H9 (cell line): ENCODE data around the gene ELOVL6. TPM values are rescaled to one million over a fixed set of nuclear protein-coding genes. Genes with fewer than 3 reads are reported as not detected.
A peak's percentile ranks its signal among the peaks of the same experiment; 100 is the strongest.

Source experiments
- DNase-seq: peaks from one replicate; pipeline ENCODE4 v3.0.0-alpha.2; 2017
- H2AFZ ChIP-seq: one replicate; pipeline ENCODE4 v1.6.1; 2013; ENCODE audit warnings: mild to moderate bottlenecking, low read length, control low read depth, moderate library complexity
- H2AK5ac ChIP-seq: 2 replicates; pipeline ENCODE4 v1.6.1; 2013; ENCODE audit warnings: low read length, control low read depth, mixed read lengths; ENCODE audit not compliant: insufficient read length
- H2BK120ac ChIP-seq: one replicate; pipeline ENCODE4 v1.6.1; 2013; ENCODE audit warnings: low read depth, mild to moderate bottlenecking, low read length, control low read depth, inconsistent platforms; ENCODE audit not compliant: poor library complexity, severe bottlenecking
- H2BK12ac ChIP-seq: 2 replicates; pipeline ENCODE4 v1.6.1; 2013; ENCODE audit warnings: low read length, control low read depth, mixed read lengths, low read depth; ENCODE audit not compliant: insufficient read length
- H2BK15ac ChIP-seq: 2 replicates; pipeline ENCODE4 v1.6.1; 2013; ENCODE audit warnings: low read depth, low read length, control low read depth
- H2BK20ac ChIP-seq: one replicate; pipeline ENCODE4 v1.6.1; 2013; ENCODE audit warnings: low read depth, mild to moderate bottlenecking, low read length, control low read depth, inconsistent platforms; ENCODE audit not compliant: poor library complexity, severe bottlenecking
- H2BK5ac ChIP-seq: 2 replicates; pipeline ENCODE4 v1.6.1; 2013; ENCODE audit warnings: low read length, control low read depth, mixed read lengths; ENCODE audit not compliant: insufficient read length
- H3K14ac ChIP-seq: 2 replicates; pipeline ENCODE4 v1.6.1; 2013; ENCODE audit warnings: low read length, control low read depth; ENCODE audit not compliant: insufficient read depth
- H3K18ac ChIP-seq: 2 replicates; pipeline ENCODE4 v1.6.1; 2013; ENCODE audit warnings: low read depth, mild to moderate bottlenecking, mixed read lengths, low read length, control low read depth; ENCODE audit not compliant: insufficient read length
- H3K23ac ChIP-seq: 2 replicates; pipeline ENCODE4 v1.6.1; 2013; ENCODE audit warnings: low read length, control low read depth, mixed read lengths, low read depth; ENCODE audit not compliant: insufficient read length
- H3K23me2 ChIP-seq: 2 replicates; pipeline ENCODE4 v1.6.1; 2013; ENCODE audit warnings: low read depth, mild to moderate bottlenecking, mixed read lengths, low read length, control low read depth; ENCODE audit not compliant: insufficient read length, poor library complexity, severe bottlenecking
- H3K27ac ChIP-seq: 2 replicates; pipeline ENCODE4 v1.5.1; 2013; ENCODE audit warnings: low read length, control low read depth, mixed read lengths, low read depth; ENCODE audit not compliant: insufficient read length
- H3K27me3 ChIP-seq: 2 replicates; pipeline ENCODE4 v1.6.1; 2013; ENCODE audit warnings: low read length, control low read depth, inconsistent platforms; ENCODE audit not compliant: insufficient read depth
- H3K4ac ChIP-seq: 2 replicates; pipeline ENCODE4 v1.6.1; 2013; ENCODE audit warnings: low read depth, mild to moderate bottlenecking, control low read depth, inconsistent platforms, low read length, moderate library complexity
- H3K4me1 ChIP-seq: 2 replicates; pipeline ENCODE4 v1.6.1; 2013; ENCODE audit warnings: low read length, control low read depth, inconsistent platforms; ENCODE audit not compliant: insufficient read depth
- H3K4me2 ChIP-seq: 2 replicates; pipeline ENCODE4 v1.6.1; 2013; ENCODE audit warnings: low read length, control low read depth, mixed read lengths; ENCODE audit not compliant: insufficient read length, insufficient read depth
- H3K56ac ChIP-seq: 2 replicates; pipeline ENCODE4 v1.6.1; 2013; ENCODE audit warnings: low read depth, mild to moderate bottlenecking, mixed read lengths, low read length, control low read depth; ENCODE audit not compliant: insufficient read length
- H3K79me1 ChIP-seq: 2 replicates; pipeline ENCODE4 v1.6.1; 2013; ENCODE audit warnings: low read depth, mild to moderate bottlenecking, moderate library complexity, low read length, control low read depth, inconsistent platforms; ENCODE audit not compliant: insufficient read depth, poor library complexity, severe bottlenecking
- H3K79me2 ChIP-seq: 2 replicates; pipeline ENCODE4 v1.6.1; 2013; ENCODE audit warnings: low read length, control low read depth, inconsistent platforms; ENCODE audit not compliant: insufficient read depth
- H3K9ac ChIP-seq: 2 replicates; pipeline ENCODE4 v1.6.1; 2013; ENCODE audit warnings: low read length, control low read depth, mixed read lengths; ENCODE audit not compliant: insufficient read length; ENCODE audit errors: extremely low read depth
- H3K9me3 ChIP-seq: one replicate; pipeline ENCODE4 v1.6.1; 2013; ENCODE audit warnings: low read depth, low read length, inconsistent platforms; ENCODE audit not compliant: control insufficient read depth
- H3T11ph ChIP-seq: one replicate; pipeline ENCODE4 v1.6.1; 2013; ENCODE audit warnings: mild to moderate bottlenecking, low read length, control low read depth, inconsistent platforms
- H4K20me1 ChIP-seq: one replicate; pipeline ENCODE4 v1.6.1; 2013; ENCODE audit not compliant: control insufficient read depth, insufficient read length, insufficient read depth
- H4K5ac ChIP-seq: 2 replicates; pipeline ENCODE4 v1.6.1; 2013; ENCODE audit warnings: low read depth, mild to moderate bottlenecking, mixed read lengths, low read length, control low read depth; ENCODE audit not compliant: insufficient read length
- H4K8ac ChIP-seq: replicated peaks from 2 replicates; pipeline ENCODE4 v1.6.1; 2013; ENCODE audit warnings: low read length, control low read depth, mixed read lengths, low read depth; ENCODE audit not compliant: insufficient read length
- H4K91ac ChIP-seq: 2 replicates; pipeline ENCODE4 v1.6.1; 2013; ENCODE audit warnings: low read depth, mild to moderate bottlenecking, moderate library complexity, mixed read lengths, low read length, control low read depth; ENCODE audit not compliant: insufficient read length
- H3K27ac Mint-ChIP-seq, 3 experiments: 2 replicates in 2 of 3; 3 replicates in 1 of 3; pipeline ENCODE4 v1.8.0; 2020 to 2021; ENCODE audit warnings: mixed read lengths in 3 of 3, mild to moderate bottlenecking in 1 of 3, moderate library complexity in 1 of 3
- H3K27me3 Mint-ChIP-seq: 2 replicates; pipeline ENCODE4 v1.8.0; 2021; ENCODE audit warnings: low read depth, mild to moderate bottlenecking, moderate library complexity, mixed read lengths
- H3K36me3 Mint-ChIP-seq, 3 experiments: 2 replicates in 2 of 3; 3 replicates in 1 of 3; pipeline ENCODE4 v1.8.0; 2020 to 2021; ENCODE audit warnings: low read depth in 3 of 3, mixed read lengths in 3 of 3; ENCODE audit not compliant: insufficient read depth in 1 of 3
- H3K4me1 Mint-ChIP-seq, 2 experiments: 2 replicates each; pipeline ENCODE4 v1.8.0; 2020; ENCODE audit warnings: mixed read lengths in 2 of 2
- H3K4me3 Mint-ChIP-seq, 2 experiments: 2 replicates in 1 of 2; 3 replicates in 1 of 2; pipeline ENCODE4 v1.8.0; 2020 to 2021; ENCODE audit warnings: mild to moderate bottlenecking in 2 of 2, mixed read lengths in 2 of 2, moderate library complexity in 1 of 2
- H3K9me3 Mint-ChIP-seq, 2 experiments: 2 replicates in 1 of 2; 3 replicates in 1 of 2; pipeline ENCODE4 v1.8.0; 2020; ENCODE audit warnings: mild to moderate bottlenecking in 2 of 2, mixed read lengths in 2 of 2, moderate library complexity in 1 of 2
- CTCF ChIP-seq: fragments of 200-600 bp; sonication (generic); conservative IDR thresholded peaks from 3 replicates; pipeline ENCODE4 v1.8.0; 2021; ENCODE audit warnings: antibody characterized with exemption, mild to moderate bottlenecking
- WGBS: extraction: QIAGEN DNeasy Blood & Tissue Kit; methylation state at CpG from one replicate; pipeline ENCODE4 v1.1.7; 2013; ENCODE audit warnings: missing lambda C conversion rate, low lambda C conversion rate, mixed read lengths; ENCODE audit not compliant: insufficient read length; ENCODE audit errors: extremely low coverage; 5-methylcytosine and 5-hydroxymethylcytosine counted together
- total RNA-seq: library from RNA; stranded (reverse); gene quantifications from 2 replicates; pipeline ENCODE4 v1.2.1, GENCODE V29; 2021

The ELOVL6 gene
- total RNA-seq, 1 experiment from 2014 or later, result 64.6 TPM

- H2BK5ac ChIP-seq, result no peak overlapping the region
- no peak overlapping the region for H3K14ac ChIP-seq
- no peak overlapping the region for H2BK12ac ChIP-seq
- H4K91ac ChIP-seq, result no peak overlapping the region
- Mint-ChIP-seq H3K4me1 (peaks cover 34 to 35% of the 10 kb centered on the region in 2 experiments), H3K27ac (peak overlapping the region; percentile 29 to 89 (median 71)), H3K36me3 (peaks cover 23 to 30% (median 23%) of the 10 kb centered on the region in 3 experiments; a peak in 6 of 7 replicates), H3K4me3 (no peak overlapping the region; a peak in 1 of 5 replicates), H3K27me3 (no peaks in the 10 kb centered on the region), H3K9me3 (no peaks in the 10 kb centered on the region)
- no peak overlapping the region for H4K5ac ChIP-seq
- WGBS, result no CpG with 5 or more reads among the region's 4 CpGs
- no peak overlapping the region for H3K18ac ChIP-seq
- TF ChIP-seq CTCF, result no peak
- H3K27me3 ChIP-seq, result no peaks in the 10 kb centered on the region
- H2BK20ac ChIP-seq, result no peak overlapping the region
- no peak for DNase-seq
- no peak overlapping the region for H3K4ac ChIP-seq
- H2BK120ac ChIP-seq, result no peak overlapping the region
- H2AK5ac ChIP-seq, result no peak overlapping the region
- peaks cover 2% of the 10 kb centered on the region for H3K79me1 ChIP-seq
- peaks cover 4% of the 10 kb centered on the region; the same call in 1 of the 2 replicates for H3K4me1 ChIP-seq
- H3K9ac ChIP-seq, result no peak overlapping the region
- no peak overlapping the region for H3K23ac ChIP-seq
- H3K27ac ChIP-seq, result peak overlapping the region; percentile 24
- no peaks in the 10 kb centered on the region for H3K23me2 ChIP-seq
- no peak overlapping the region for H2AFZ ChIP-seq
- no peak overlapping the region for H2BK15ac ChIP-seq
- no peak overlapping the region for H3T11ph ChIP-seq
- H3K56ac ChIP-seq, result no peak overlapping the region
- no peaks in the 10 kb centered on the region for H4K20me1 ChIP-seq
- no peak overlapping the region for H3K4me2 ChIP-seq
- no peak overlapping the region for H4K8ac ChIP-seq
- H3K9me3 ChIP-seq, result no peaks in the 10 kb centered on the region
- H3K79me2 ChIP-seq, result peaks cover 16% of the 10 kb centered on the region
Observed at GRCh38 chr4:110184140-110184790, 14.2 kb downstream of the ELOVL6 start.
